HG03066 (cell line): ENCODE results near the gene BTBD17.
"Not testable (repeated sequence)": the region's sequence is repeated elsewhere in the genome, so short reads cannot be mapped to it uniquely, and the experiment has no call there.

Experiments used
- ATAC-seq: cut with Tn5 transposase; IDR thresholded peaks from one replicate; pipeline ENCODE4 v1.9.1; 2021; ENCODE audit warnings: low read depth; ENCODE audit not compliant: unreplicated experiment

Gene BTBD17

DNA sequence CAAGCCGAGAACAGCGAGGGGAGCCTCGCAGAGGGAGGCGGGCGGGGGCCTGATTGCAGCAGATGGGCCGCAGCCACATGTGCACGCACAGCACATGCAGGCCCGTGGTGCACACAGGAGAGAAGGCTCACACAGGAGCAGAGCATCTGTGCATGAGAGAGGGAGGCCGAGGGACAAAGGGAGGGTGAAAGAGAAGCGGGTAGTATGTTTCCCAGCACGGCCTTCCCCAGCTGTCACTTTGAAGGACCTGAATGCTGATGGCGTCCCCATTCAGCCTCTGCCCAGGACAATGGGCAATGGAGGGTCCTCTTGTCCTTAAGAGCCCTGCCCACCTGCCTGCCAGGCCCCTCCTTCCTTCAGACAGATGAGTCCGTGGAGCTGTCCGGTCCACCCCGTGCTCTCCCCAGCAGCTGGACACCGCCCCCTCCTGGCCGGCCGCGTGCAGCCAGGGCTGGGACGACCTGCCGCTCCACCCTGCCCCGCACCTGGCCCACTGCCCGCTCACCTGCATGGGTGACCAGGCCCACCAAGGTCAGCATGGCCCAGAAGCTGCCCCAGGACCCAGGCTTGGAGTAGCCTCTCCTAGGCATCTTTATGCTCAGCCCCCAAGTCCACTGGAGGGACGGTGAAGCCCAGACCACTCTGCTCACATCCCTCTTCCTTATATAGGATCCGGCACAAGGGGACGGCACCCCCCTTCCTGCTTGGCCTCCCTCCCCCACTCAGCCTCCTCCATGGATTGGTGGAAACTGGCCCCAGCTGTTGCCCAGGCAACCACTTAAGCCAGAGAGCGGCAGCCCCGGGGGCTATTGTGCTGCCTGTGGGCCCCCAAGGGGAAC lies at the start of gene BTBD17:
TSS of gene BTBD17 (minus strand) at position 639 of the 839 bp plus-strand sequence. CDS start at position 590, 49 bp downstream.
- ATAC-seq = no peak

GRCh38 chr17:74410001-74410443 lies 48.4 kb upstream of the BTBD17 start:
- no peak for ATAC-seq

DNA sequence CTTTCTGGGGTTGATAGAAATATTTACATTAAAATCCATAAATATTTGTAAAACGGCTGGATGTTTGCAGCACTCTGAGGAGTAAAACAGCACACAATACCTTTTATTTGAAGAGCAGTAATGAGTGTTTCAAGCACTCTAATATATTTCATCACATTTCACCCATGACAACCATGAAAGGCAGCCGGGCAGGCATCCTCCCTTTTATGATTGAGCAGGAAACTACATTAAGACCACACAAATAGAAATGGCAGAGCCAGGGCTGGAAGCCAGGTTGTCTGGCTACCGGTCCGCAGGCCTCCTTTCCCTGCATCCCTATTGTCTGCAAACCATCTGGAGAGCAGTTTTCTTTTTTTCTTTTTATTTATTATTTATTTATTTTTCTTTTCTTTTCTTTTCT lies 47.1 kb upstream of the BTBD17 start:
- no peak for ATAC-seq

GRCh38 chr17:74408262-74408661 lies 46.6 kb upstream of the BTBD17 start:
- ATAC-seq = no peak

DNA sequence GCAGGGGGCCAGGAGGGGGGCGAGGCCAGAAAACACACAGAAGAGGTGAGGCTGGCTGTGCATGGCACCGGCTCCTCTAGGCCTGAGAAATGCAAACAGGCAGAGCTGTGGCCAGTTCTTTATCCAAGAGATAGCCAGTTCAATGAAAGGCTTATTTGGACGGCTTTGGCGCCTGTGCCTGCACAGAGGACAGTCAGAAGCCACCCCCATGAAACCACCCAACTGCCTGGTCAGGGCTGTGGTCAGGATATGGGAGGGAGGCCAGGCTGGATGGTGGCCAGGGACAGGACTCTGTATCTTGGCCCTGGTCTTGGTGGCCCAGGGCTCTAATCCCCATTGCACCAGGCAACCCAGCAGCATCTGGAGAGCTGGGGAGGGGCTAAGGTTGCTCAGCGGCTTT lies 45.7 kb upstream of the BTBD17 start:
- no peak for ATAC-seq

- ATAC-seq = not testable (repeated sequence)
Measured at GRCh38 chr17:74405311-74405710, 43.6 kb upstream of the BTBD17 start.

- ATAC-seq = no peak
Measured at GRCh38 chr17:74404789-74405188, 43.1 kb upstream of the BTBD17 start.

GRCh38 chr17:74404218-74404617 lies 42.5 kb upstream of the BTBD17 start:
- no peak for ATAC-seq

- no peak for ATAC-seq
Measured at GRCh38 chr17:74403512-74404137, 42.0 kb upstream of the BTBD17 start.

DNA sequence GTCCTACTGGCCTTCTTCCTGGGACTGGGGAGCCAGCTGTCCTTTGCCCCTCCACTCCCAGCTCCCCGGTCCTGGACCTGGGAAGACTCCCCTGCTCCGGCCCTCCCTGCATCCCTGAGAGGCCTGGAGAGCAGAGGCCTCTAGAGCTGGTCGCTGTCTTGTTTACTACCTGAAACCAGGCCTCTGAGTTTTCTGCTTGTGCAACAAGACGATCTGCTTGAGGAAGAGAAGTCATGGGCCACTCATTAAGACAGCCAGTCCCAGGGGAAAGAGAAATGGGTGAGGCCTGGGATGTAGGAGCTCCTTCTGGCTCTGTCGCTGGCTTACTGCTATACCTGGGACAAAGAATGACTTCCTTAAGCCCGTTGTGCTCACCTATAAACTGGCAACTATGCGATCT lies 40.4 kb upstream of the BTBD17 start:
- ATAC-seq = no peak

- no peak for ATAC-seq
Measured at GRCh38 chr17:74396567-74396966, 34.9 kb upstream of the BTBD17 start.

DNA sequence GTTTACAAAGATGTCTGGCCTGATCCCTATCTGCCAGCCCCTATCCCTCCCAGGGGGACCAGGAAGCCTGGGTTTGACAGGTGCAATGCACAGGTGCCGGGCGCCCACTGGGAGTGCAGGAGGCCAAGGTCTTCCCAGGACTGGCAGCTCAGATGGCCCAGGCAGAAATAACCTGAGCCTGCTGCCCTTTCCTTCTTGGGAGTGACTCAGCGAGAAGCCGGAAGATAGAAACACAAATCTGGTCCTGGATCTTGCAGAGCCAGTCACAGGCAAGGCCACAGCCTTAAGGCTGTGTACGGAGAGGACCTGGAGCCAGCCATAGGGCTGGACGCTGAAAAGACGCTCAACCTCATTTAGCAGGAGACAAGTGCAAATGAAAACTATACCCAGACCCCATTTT lies 33.3 kb upstream of the BTBD17 start:
- no peak for ATAC-seq

GRCh38 chr17:74394275-74394950 lies 32.7 kb upstream of the BTBD17 start:
- ATAC-seq = no peak

DNA sequence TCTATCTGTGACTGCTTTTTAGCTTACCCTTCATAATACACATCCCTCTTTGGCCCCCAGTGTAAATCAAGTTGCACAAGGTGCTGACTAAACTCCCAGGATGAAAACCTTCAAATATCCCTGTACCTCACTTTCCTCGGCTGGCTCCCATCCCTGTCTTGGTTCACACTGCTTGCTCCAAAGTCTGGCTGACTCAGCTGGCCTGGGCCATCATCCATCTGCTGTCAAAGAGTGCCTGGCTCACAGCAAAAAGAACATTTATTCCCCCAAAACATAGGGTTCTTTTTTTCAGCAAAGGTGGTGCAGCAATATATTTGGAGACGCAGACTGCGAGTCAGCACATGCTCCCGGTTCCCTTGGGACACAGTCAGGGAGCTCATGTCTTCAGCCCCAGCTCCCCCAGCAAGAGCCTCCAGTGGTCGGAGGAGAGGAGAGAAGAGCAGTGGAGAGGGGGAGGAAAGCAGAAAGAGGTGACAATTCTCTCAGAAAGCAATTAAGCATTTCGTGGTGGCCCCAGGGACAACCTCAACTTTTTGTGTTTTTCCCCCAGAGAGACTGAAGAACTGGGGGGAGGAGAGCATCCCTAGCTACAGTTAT lies 31.8 kb upstream of the BTBD17 start:
- ATAC-seq = no peak

GRCh38 chr17:74392848-74393247 lies 31.2 kb upstream of the BTBD17 start:
- ATAC-seq = no peak

GRCh38 chr17:74391771-74392170 lies 30.1 kb upstream of the BTBD17 start:
- ATAC-seq = no peak

DNA sequence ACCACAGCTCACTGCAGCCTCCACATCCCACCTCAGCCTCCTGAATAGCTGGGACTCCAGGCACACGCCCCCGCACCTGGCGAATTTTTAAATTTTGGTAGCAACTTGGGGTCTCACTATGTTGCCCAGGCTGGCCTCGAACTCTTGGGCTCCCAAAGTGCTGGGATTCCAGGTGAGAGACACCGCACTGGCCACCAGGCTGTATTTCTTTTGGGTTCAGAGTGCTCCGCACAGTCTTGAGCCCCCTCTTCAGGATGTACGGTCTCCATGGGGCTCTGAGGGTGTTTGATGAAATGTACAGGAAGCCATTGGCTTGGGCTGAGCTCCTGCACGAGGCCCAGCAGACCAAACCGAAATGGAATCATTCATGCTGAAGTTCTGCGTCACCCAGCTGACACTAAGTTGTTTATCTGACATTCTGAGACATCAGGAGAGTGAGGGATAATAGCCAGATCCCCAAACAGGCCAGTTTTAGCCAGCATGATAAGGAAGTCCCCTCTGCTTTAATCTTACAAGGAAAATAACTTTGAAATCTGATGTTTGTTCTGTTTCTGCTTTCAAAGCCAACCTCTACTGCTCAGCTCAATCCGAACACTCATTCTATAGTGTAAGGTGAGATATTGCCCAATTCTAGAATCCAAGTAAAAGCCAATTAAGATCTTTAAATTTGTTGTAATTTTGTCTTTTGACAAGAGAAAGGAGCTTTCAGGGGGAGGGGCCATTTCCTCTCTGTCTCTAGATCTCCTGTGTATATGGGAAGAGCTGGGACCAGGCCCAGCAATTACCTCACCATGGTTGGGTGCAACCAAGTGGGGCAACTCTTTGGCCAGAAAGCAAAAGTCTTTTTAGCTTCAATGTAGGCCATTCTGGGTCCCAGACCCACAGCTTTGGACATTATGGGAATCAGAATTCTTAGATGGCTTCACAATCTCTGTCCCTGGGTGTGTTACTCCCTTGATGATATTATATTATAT lies 29.3 kb upstream of the BTBD17 start:
- ATAC-seq = no peak

DNA sequence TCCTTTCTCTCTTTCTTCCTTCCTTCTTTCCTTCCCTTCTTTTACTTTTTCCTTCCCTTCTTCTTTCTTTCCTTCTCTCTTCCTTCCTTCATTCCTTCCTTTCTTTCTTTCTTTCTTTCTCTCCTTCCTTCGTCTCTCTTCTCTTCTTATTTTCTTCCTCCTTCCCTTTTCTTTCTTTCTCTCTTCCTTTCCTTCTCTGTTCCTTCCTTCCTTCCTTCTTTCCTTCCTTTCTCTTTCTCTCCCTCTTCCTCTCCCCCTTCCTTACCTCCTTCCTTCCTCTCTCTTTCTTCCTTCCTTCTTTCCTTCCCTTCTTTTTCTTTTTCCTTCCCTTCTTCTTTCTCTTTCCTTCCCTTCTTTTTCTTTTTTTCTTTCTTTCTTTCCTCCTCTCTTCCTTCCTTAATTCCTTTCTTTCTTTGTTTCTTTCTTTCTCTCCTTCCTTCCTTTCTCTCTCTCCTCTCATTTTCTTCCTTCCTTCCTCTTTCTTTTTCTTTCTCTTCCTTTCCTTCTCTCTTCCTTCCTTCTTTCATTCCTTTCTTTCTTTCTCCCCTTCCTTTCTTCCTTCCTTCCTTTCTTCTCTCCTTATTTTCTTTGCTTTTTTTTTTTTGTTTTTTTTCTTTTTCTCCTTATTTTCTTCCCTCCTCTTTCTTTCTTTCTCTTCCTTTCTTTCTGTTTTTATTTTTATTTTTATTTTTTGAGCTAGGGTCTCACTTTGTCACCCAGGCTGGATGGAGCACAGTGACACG lies 28.4 kb upstream of the BTBD17 start:
- no peak for ATAC-seq

DNA sequence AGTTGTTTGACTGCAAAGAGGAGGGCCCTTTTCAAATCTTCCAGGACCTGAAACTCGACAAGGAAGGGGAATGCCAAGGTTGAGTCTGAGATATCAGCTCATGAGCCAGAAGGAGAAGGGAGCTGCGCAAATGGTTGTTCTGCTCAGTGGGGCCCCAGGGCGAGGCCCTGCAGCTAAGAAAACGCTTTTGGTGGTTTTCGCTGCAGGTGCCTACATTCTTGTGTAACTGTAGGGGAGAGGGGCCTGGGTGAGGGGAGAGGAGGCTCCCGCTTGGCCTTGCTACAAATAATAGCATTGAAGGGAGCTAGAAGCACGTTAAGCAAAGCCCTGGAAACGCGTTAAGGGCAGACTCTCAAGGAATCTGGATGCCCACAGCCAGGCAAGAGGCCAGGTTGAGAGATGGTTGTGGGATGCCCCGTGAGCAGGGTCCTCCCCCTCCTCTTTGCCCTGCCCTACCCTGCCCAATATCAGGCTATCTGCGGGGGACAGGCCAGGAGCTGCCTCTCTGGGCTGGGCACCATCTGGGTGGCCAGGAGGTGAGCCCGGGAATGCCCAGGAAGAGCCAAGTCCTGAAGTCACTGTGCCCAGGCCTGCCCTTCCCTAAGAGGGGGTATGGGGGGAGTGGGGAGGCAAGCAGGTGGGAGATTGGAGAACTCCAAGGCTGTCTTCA lies 27.6 kb upstream of the BTBD17 start:
- ATAC-seq = no peak
